NCI-H2196 (cell line): Measurements from ENCODE around the gene LEF1.

Experiments used
- DNase-seq: peaks from one replicate; lab custom pipeline; 2025; ENCODE audit not compliant: unreplicated experiment; lab: John Stamatoyannopoulos, UW

LEF1 gene

DNA sequence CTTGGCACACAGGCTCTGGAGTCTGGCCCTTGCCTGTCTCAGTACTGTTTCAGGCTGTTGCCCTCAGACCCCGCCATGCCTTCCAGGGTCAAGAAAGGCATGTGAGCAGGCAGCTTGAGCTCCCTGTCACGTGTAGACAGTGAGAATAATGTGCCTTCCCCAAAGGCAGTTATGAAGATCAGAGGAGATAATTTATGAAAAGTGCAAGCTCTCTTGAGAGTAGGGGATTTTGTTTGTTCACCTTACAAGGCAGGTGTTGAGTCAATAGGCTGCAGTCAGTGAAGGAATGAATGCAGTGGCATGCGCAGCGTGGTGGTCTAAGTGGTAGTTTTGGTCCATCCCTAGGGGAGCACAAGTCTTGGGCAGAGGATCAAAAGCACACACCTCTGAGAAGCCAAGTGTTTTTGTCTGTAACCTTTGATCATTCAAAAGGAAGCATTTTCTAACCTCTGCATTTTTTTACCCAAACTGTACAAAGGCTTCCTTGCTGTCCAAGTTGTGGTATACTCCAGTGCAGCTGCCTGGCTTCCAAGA, 164.7 kb downstream of the LEF1 start:
- no peak for DNase-seq

GRCh38 chr4:108001540-108002135, 167.1 kb downstream of the LEF1 start:
- DNase-seq = no peak

- DNase-seq = no peak
Measured at GRCh38 chr4:107999932-108000539, 168.7 kb downstream of the LEF1 start.

- no peak for DNase-seq
Measured at GRCh38 chr4:107997794-107998193, 170.9 kb downstream of the LEF1 start.
